ENCODE measurements around the gene SLC7A5.

SLC7A5 gene

DNA sequence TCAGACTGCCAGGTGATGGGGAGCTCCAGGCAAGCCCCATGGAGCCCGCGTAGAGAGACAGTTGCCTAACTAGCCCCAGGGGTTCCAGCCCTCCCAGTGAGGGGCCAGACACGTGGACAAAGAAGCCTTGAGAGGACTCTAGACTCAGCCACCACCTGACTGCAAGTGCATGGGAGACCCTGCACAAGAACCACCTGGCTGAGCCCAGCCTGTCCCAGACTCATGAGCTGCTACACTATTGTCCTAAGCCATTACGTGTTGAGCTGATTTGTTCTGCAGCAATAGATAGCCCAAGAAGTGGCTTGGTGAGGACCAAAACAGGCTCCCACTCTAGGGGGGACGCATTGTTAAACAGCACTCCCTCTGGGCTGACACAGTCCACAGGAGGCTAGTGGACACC, 65.9 kb downstream of the SLC7A5 start:
- Histone ChIP-seq H3K27ac (ENCODE audit: extremely low read depth, low read depth, low read length) (no peak overlapping the region), H3K9me3 (ENCODE audit: control insufficient read depth, insufficient read depth, low read depth, low read length) (no peaks in the 10 kb centered on the region), H3K4me1 (ENCODE audit: control insufficient read depth, insufficient read depth, low read length) (peaks cover 4% of the 10 kb centered on the region; the same call in 1 of the 2 replicates), H3K4me3 (ENCODE audit: low read depth, low read length) (no peak overlapping the region), H3K36me3 (ENCODE audit: control insufficient read depth in 2 of 2, insufficient read depth in 1 of 2, low read length in 2 of 2) (no peaks in the 10 kb centered on the region)
- ChIA-PET POLR2A (interaction anchor here (1.1 kb wide), 1 partner anchor 10 kb away, joined by 3 read pairs; no protein-coding TSS in a partner anchor), CTCF (interaction anchor here (0.6 to 1.7 kb wide), 4 partner anchors 24 to 68 kb away, joined by 3 to 5 read pairs (median 3); no protein-coding TSS in a partner anchor)
- peak; percentile 81; the same call in 1 of the 2 replicates for TF ChIP-seq TRIM28 (IDR thresholded peaks at IDR 0.05; ENCODE audit: borderline replicate concordance, low read length)
- TF ChIP-seq ZNF776 (tag by site-specific recombination; IDR thresholded peaks at IDR 0.05; ENCODE audit: borderline replicate concordance), result no peak

DNA sequence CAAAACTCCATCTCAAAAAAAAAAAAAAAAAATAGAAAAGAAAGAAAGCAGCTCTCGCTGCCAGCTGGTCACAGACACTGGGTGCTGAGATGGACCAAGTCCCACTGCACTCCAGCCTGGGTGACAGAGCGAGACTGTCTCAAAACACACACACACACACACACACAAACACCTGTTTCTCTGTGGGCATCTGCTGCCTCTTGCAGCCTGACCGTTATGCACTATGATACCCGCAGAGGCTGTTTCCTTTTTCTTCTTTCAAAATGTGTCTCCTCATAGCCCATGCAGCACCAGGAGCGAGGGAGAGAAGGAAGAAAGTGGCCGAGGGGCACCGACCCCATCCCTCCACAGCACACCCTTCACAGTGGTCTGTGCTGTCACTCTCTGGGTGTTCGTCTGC, 66.6 kb downstream of the SLC7A5 start:
- Histone ChIP-seq H3K4me1 (ENCODE audit: control insufficient read depth, insufficient read depth, low read length) (peaks cover 4% of the 10 kb centered on the region; the same call in 1 of the 2 replicates), H3K27ac (ENCODE audit: extremely low read depth, low read depth, low read length) (no peak overlapping the region), H3K9me3 (ENCODE audit: control insufficient read depth, insufficient read depth, low read depth, low read length) (no peaks in the 10 kb centered on the region), H3K36me3 (ENCODE audit: control insufficient read depth in 2 of 2, insufficient read depth in 1 of 2, low read length in 2 of 2) (no peaks in the 10 kb centered on the region), H3K4me3 (ENCODE audit: low read depth, low read length) (no peak overlapping the region)
- TF ChIP-seq ZNF677 (tag by site-specific recombination; IDR thresholded peaks at IDR 0.05), result no peak
- no peak for TF ChIP-seq OVOL3 (tag by site-specific recombination; IDR thresholded peaks at IDR 0.05)
- no peak for TF ChIP-seq RBAK (tag by site-specific recombination; IDR thresholded peaks at IDR 0.05)
- TF ChIP-seq ZNF48 (tag by site-specific recombination; IDR thresholded peaks at IDR 0.05), result no peak
- TF ChIP-seq, protein P1, sequence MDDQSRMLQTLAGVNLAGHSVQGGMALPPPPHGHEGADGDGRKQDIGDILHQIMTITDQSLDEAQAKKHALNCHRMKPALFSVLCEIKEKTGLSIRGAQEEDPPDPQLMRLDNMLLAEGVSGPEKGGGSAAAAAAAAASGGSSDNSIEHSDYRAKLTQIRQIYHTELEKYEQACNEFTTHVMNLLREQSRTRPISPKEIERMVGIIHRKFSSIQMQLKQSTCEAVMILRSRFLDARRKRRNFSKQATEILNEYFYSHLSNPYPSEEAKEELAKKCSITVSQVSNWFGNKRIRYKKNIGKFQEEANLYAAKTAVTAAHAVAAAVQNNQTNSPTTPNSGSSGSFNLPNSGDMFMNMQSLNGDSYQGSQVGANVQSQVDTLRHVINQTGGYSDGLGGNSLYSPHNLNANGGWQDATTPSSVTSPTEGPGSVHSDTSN (CRISPR knock-in tag; IDR thresholded peaks at IDR 0.05), result no peak
- no peak for TF ChIP-seq KLF8 (tag by site-specific recombination; IDR thresholded peaks at IDR 0.05)
- TF ChIP-seq ZNF571 (tag by site-specific recombination; IDR thresholded peaks at IDR 0.05), result no peak
- no peak for TF ChIP-seq SP3 (tag by site-specific recombination; IDR thresholded peaks at IDR 0.05)
- TF ChIP-seq ZNF169 (tag by site-specific recombination; IDR thresholded peaks at IDR 0.05), result no peak
- no peak for TF ChIP-seq ZBTB1 (tag by site-specific recombination; IDR thresholded peaks at IDR 0.05)
- no peak for TF ChIP-seq ZEB2 (tag by site-specific recombination; IDR thresholded peaks at IDR 0.05)
- TF ChIP-seq, protein P2, sequence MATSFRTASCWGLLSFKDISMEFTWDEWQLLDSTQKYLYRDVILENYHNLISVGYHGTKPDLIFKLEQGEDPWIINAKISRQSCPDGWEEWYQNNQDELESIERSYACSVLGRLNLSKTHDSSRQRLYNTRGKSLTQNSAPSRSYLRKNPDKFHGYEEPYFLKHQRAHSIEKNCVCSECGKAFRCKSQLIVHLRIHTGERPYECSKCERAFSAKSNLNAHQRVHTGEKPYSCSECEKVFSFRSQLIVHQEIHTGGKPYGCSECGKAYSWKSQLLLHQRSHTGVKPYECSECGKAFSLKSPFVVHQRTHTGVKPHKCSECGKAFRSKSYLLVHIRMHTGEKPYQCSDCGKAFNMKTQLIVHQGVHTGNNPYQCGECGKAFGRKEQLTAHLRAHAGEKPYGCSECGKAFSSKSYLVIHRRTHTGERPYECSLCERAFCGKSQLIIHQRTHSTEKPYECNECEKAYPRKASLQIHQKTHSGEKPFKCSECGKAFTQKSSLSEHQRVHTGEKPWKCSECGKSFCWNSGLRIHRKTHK (tag by site-specific recombination; IDR thresholded peaks at IDR 0.05), result no peak
- no peak for TF ChIP-seq KLF9 (tag by site-specific recombination; IDR thresholded peaks at IDR 0.05; ENCODE audit: low read depth)
- TF ChIP-seq ZNF133 (tag by site-specific recombination; IDR thresholded peaks at IDR 0.05), result no peak
- no peak for TF ChIP-seq ZBTB21 (tag by site-specific recombination; IDR thresholded peaks at IDR 0.05)
- TF ChIP-seq ZNF558 (tag by site-specific recombination; IDR thresholded peaks at IDR 0.05), result no peak
- TF ChIP-seq ZBTB20 (tag by site-specific recombination; IDR thresholded peaks at IDR 0.05), result no peak
- TF ChIP-seq ZNF121 (tag by site-specific recombination; IDR thresholded peaks at IDR 0.05), result no peak
- ChIA-PET CTCF (interaction anchor here (1.7 kb wide), 1 partner anchor 23 kb away, joined by 5 read pairs; no protein-coding TSS in a partner anchor), POLR2A (no interaction called here)

DNA sequence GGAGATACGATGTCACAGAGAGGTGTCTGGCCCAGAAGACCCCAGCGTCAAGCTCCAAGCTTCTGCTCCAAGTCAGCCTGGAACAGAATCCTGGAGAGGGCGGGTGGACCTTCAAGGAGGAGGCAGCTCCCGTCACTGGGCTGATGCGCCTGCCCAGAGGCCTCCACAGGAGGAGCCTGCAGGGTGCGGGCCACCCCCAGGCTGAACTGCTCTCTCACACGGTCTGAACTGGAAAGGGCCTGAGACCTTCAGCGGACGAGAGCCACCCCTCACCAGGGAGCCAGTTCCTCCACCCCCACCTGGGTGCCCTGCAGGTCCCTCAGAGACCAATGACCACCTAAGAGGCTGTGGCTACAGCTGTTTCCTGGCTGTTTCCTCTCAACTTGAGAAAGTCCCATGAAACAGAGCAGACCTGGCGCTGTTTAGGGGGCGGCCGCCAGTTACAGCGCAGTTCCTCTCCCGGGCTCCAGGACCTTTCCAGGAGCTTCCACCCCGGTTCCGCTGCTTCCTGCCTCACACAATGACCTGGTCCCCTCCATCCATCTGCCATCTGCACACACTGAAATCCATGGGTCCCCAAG, 67.5 kb downstream of the SLC7A5 start:
- ChIA-PET CTCF (interaction anchor here (1.5 kb wide), 1 partner anchor 48 kb away, joined by 4 read pairs; no protein-coding TSS in a partner anchor), POLR2A (interaction anchor here (0.6 kb wide), 1 partner anchor 8 kb away, joined by 9 read pairs; no protein-coding TSS in a partner anchor)
- Histone ChIP-seq H3K36me3 (ENCODE audit: control insufficient read depth in 2 of 2, insufficient read depth in 1 of 2, low read length in 2 of 2) (no peaks in the 10 kb centered on the region), H3K4me1 (ENCODE audit: control insufficient read depth, insufficient read depth, low read length) (peaks cover 3% of the 10 kb centered on the region; the same call in 1 of the 2 replicates), H3K27ac (ENCODE audit: extremely low read depth, low read depth, low read length) (no peak overlapping the region), H3K4me3 (ENCODE audit: low read depth, low read length) (no peak overlapping the region), H3K9me3 (ENCODE audit: control insufficient read depth, insufficient read depth, low read depth, low read length) (no peaks in the 10 kb centered on the region)
- TF ChIP-seq PRDM1 (tag by site-specific recombination; IDR thresholded peaks at IDR 0.05) (no peak), ZNF621 (tag by site-specific recombination; IDR thresholded peaks at IDR 0.05) (no peak), SALL2 (tag by site-specific recombination; IDR thresholded peaks at IDR 0.05; ENCODE audit: borderline replicate concordance) (no peak), SETDB1 (IDR thresholded peaks at IDR 0.05; ENCODE audit: insufficient read length, low read length) (no peak), ZSCAN16 (tag by site-specific recombination; IDR thresholded peaks at IDR 0.05) (no peak), HOXA7 (CRISPR knock-in tag; IDR thresholded peaks at IDR 0.05; ENCODE audit: borderline replicate concordance) (no peak), ZNF350 (tag by site-specific recombination; IDR thresholded peaks at IDR 0.05) (no peak)
- TF ChIP-seq, protein P3, sequence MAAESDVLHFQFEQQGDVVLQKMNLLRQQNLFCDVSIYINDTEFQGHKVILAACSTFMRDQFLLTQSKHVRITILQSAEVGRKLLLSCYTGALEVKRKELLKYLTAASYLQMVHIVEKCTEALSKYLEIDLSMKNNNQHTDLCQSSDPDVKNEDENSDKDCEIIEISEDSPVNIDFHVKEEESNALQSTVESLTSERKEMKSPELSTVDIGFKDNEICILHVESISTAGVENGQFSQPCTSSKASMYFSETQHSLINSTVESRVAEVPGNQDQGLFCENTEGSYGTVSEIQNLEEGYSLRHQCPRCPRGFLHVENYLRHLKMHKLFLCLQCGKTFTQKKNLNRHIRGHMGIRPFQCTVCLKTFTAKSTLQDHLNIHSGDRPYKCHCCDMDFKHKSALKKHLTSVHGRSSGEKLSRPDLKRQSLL (tag by site-specific recombination; IDR thresholded peaks at IDR 0.05), result no peak
- TF ChIP-seq, protein P4, sequence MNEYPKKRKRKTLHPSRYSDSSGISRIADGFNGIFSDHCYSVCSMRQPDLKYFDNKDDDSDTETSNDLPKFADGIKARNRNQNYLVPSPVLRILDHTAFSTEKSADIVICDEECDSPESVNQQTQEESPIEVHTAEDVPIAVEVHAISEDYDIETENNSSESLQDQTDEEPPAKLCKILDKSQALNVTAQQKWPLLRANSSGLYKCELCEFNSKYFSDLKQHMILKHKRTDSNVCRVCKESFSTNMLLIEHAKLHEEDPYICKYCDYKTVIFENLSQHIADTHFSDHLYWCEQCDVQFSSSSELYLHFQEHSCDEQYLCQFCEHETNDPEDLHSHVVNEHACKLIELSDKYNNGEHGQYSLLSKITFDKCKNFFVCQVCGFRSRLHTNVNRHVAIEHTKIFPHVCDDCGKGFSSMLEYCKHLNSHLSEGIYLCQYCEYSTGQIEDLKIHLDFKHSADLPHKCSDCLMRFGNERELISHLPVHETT (tag by site-specific recombination; IDR thresholded peaks at IDR 0.05), result no peak
